Activated CD4-positive, alpha-beta T cell treated with anti-CD3 and anti-CD28 coated beads, Interleukin-2, amount 50 U/mL, for 48 hours (primary cell): ENCODE measurements around the gene ATCAY.
A peak's percentile ranks its signal among the peaks of the same experiment; 100 is the strongest.

Experiments
- DNase-seq, 2 experiments: peaks; one replicate each; pipeline ENCODE4 v3.0.0-alpha.2; 2020

ATCAY gene

GRCh38 chr19:3880471-3881271 is at the start of gene ATCAY:
Gene ATCAY, plus strand, starts transcription at chr19:3880685. Its CDS starts 5,083 bp downstream, at chr19:3885768.
- DNase-seq = no peak

DNA sequence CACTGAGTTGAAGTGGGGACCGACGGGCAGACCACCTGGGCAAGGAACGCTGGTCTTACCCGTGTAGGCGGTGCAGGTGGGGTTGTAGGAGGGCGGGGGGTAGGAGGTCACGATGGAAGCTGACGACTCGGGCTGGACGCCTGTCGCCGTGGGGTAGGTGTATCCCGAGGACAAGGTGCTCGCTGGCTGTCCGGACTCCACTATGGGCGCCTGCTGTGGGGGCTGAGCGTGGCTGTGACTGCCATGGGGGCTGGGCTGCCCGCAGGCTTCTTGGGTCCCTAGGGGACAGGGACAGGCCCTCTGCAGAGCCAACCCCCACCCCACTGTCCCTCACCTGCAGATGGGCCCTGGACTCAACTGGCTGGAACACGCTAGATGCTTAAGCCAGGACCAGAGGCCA is 48.9 kb upstream of the ATCAY start:
- DNase-seq = no peak

DNA sequence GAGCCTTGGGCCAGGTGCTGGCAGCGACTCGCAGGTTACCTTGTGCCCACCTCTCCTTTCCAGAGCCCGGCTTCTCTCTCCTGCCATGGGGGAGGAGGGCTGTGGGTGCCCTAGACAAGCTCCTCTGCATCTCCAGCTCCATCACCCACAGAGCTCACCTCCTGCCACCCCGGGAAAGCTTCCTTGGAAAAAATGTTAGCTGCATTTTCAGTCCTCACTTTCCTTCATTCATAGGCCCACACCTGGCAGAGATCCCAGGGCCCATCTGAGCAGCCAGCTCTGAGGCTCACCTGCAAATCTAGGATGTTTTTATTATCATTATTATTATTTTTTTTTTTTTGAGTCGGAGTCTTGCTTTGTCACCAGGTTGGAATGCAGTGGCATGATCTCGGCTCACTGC is 48.5 kb upstream of the ATCAY start:
- no peak for DNase-seq

GRCh38 chr19:3833578-3834348 is 46.7 kb upstream of the ATCAY start:
- no peak for DNase-seq

DNA sequence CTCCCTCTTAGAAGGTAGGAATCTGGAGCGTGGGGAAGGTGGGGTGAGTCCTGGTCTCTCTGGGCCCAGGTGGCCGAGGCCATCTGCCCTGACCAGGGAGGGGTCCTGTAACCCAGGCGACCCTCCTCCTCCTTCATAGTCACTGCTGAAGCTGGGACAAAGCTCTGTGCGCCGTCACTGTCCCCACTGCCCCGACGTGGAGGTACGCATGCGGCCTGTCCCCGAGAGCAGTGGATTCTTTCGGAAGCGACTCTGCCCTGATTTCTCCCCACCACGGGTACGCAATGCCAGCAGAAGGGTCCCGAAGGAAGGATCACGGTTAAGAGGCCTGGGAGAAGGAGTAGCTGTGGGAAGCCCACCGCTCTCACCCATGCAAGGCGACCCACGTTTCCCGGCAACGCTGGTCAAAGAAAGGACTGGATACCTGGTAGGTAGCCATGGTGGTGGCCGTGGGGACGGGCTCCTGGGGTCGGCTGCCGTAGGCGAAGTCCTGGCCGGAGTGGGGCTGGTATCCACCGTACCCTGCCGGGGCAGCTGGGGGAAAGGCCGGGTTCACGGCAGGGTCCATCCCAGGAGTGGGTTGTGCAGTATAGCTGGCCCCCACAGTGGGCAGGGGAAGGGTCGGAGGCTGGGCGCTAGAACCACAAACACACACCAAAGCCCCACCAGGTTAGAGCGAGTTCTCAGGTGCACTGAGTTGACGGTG is 46.0 kb upstream of the ATCAY start:
- no peak for DNase-seq

GRCh38 chr19:3835055-3835435 is 45.4 kb upstream of the ATCAY start:
- no peak for DNase-seq

DNA sequence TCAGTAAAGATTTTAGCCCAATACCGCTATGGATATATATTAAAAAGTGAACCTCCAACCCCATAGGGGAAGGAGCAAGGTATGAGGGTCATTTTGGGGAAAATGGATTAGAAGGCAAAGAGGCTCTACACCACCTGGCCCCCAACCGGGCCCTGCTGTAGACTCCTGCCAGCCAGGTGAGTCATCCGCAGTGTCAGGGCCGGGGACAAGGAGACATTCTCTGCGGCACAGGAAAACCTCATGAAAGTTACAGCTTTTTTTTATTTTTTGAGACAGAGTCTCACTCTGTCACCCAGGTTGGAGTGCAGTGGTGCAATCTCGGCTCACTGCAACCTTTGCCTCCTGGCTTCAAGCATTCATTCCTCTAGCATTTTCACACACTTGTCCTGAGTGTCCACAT is 43.6 kb upstream of the ATCAY start:
- no peak for DNase-seq

DNA sequence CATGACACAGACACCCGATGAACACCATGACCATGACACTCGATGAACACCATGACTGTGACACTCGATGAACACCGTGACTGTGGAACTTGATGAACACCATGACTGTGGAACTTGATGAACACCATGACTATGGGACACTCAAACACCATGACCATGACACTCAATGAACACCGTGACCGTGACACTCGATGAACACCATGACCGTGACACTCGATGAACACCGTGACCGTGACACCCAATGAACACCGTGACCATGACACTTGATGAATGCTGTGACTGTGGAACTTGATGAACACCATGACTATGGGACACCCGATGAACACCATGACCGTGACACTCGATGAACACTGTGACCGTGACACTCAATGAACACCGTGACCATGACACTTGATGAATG is 43.2 kb upstream of the ATCAY start:
- no peak for DNase-seq

DNA sequence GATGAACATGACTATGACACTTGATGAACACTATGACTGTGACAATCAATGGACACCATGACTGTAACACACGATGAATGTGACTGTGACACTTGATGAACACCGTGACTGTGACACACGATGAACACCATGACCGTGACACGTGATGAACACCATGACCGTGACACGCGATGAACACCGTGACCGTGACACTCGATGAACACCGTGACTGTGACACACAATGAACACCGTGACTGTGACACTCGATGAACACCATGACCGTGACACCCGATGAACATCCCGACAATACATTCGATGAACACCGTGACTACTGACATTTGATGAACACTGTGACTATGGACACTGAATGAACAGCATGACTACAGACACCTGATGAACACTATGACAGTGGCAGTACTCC is 42.6 kb upstream of the ATCAY start:
- no peak for DNase-seq

DNA sequence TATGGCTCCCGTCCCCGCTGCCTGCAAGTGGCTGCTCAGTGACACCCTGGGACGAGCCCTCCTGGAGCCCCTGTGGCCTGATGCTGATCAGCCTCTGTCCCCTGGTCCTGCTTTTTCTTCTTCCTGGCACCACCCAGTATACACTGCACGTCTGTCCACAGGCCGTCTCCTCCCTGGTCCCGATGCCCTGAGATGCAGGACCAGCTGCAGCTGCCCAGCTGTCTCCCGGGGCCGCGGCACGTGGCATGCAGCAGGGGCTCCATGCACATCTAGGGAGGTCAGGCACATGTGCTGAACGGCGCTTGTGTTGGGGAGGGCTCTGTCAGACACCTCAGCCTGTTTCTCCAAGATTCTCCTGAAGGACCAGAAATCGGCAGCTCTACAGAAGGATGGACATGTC is 41.8 kb upstream of the ATCAY start:
- DNase-seq = no peak

DNA sequence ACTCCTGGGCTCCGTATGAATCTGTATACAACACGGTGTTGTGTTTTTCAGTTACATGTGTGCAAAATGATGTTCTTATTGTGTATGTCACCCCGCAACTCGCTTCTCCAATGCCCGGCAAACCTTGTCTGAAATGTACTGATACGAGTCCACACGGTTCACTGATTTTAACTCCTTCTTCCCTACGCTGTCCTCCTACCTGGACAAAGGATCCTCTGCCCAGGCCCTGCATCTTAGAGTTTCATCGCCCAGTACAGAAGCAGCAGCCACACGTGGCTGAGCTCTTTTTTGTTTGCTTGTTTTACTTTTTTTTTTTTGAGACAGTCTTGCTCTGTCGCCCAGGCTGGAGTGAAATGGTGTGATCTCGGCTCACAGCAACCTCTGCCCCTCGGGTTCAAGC is 40.5 kb upstream of the ATCAY start:
- no peak for DNase-seq

DNA sequence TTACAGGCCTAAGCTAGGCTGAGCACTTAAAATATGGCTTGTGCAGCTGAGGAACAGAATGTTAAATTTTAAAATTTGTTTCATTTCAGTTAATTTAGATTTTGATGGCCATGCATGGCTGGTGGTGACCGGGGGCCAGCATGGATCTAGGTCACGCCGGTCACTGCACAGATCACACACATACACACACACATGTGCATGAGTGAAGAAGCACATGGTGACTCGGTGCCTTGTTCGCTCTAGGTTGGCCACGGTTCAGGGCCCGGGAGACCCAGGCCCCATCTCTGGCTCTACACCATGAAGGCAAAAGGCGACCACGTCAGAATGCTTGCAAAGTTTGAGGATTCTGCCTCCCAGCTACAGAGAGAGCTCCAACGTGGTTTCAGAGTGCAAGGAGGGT is 39.7 kb upstream of the ATCAY start:
- DNase-seq = no peak

DNA sequence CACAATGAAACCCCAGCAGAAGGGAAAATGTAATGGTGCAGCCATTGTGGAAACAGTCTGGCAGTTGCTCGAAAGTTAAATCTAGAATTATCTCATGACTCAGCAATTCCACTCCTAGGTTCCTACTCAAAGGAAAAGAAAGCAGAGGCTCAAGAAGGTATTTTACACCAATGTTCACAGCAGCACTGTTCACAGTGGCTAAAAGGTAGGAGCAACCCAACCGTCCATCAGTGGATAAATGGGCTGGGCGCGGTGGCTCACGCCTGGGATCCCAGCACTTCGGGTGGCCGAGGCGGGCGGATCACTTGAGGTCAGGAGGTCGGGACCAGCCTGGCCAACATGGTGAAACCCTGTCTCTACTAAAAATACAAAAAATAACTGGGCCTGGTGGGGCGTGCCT is 37.5 kb upstream of the ATCAY start:
- DNase-seq = no peak

DNA sequence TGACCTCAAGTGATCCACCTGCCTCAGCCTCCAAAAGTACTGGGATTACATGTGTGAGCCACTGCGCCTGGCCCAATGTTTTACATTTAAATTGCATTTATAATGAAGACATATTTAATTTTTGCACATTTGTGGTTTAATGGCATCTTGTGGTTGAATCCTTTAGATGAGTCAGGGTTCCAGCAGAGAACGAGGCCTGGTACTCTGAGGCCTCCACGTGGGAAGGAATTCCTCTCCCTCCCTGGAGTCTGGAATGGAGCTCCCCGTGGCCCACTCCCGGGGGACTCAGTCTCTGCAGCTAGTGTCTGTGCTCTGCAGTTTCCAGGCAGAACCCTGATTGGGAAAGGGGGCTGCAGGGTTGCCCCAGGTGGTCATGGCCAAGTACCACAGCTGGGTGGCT is 35.9 kb upstream of the ATCAY start:
- DNase-seq = no peak

DNA sequence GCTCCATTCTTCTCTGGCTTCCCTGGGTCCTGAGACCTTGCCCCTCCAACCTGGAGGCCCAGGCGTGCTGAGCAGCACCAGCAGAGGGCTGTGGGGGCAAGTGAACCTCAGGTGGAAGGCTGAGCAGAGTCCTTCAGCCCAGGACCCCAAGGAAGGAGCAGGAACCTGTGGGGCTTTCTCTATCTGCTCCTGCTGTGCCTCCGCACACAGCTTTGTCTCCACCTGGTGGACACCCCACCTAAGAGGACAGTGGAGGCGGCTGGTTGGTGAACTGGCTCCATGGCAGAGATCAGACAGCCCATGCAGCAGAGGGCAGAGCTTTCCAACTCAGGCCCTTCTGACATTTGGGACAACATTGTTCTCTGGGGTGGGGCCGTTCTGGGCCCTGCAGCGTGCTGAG is 31.4 kb upstream of the ATCAY start:
- peak; percentile 32 to 34 for DNase-seq

GRCh38 chr19:3849787-3850186 is 30.7 kb upstream of the ATCAY start:
- no peak for DNase-seq

DNA sequence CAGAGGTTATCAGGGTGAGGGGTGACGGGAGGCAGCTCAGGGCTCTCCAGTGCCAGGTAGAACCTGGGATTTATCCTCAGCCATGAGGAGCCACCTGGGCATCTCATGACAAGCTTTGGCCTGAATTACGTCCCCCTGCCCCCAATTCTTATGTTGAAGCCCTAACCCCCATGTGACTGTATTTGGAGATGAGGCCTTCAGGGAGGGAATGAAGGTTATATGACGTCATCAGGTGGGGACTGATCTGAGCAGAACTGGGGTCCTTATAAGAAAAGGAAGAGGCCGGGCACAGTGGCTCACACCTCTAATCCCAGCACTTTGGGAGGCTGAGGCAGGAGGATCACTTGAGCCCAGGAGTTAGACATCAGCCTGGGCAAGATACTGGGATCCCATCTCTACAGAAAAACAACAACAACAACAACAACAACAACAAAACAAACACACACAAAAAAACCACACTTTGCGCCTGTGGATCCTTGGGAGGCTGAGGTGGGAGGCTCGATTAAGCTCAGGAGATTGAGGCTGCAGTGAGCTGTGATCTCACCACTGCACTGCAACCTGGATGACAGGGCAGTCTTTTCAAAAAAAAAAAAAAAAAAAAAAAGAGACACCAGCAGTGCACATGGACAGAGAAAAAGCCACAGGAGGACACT is 30.0 kb upstream of the ATCAY start:
- no peak for DNase-seq

- DNase-seq = no peak
Observed at GRCh38 chr19:3851254-3852176, 29.0 kb upstream of the ATCAY start.

GRCh38 chr19:3852177-3852511 is 28.3 kb upstream of the ATCAY start:
- DNase-seq = no peak

DNA sequence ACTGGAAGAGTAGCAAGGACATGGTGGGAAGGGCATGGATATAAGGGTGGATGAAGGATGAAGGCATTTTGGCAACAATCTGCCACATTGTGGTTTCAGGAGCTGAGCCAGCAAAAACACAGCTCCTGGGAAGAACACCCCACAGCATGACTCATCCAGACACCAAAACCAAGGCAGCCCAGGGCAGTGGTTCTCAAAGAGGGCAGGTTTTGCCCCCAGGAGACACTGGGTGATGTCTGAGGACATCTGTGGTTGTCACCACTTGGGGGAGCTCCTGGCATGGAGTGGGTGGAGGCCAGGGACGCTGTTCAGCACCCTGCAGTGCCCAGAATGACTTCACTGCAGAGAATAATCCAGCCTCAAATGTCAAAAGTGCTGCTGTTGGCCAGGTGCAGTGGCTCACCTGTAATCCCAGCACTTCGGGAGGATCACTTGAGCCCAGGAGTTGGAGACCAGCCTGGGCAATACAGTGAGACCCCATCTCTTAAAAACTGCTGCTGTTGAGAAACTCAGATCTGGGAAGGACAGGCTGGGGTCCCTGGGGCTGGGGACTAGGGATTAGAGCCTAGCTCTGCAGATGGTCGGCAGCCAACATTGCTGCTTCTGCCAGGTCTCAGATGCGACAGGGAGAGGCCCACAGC is 27.8 kb upstream of the ATCAY start:
- peak; percentile 7 to 16 for DNase-seq

DNA sequence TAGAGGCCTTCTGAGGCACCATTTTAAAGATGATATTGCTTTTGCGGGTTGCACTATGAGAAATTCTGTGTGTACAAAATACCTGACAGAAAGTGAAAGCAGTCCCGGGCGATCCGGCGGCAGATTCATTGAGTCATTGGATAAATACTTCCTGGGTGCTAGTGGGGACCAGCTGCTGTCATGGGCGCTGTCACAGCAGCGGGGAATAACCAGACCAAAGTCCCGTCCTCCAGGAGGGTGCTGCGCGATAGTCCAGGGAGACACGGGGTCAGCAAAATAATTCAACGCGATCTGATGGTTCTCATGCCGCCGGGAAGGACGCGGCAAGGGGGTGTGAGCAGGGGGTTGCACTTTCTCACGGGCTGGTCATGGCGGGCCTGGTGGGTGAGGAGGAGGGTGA is 25.2 kb upstream of the ATCAY start:
- DNase-seq = peak in 1 of 2 experiments; percentile 13
